Activated T-cell treated with anti-CD3 and anti-CD28 coated beads for 24 hours (primary cell): ENCODE data around the gene PAX6.

Experiments
- DNase-seq: peaks from one replicate; pipeline ENCODE4 v3.0.0-alpha.2; 2020; ENCODE audit warnings: low read depth

PAX6 gene

DNA sequence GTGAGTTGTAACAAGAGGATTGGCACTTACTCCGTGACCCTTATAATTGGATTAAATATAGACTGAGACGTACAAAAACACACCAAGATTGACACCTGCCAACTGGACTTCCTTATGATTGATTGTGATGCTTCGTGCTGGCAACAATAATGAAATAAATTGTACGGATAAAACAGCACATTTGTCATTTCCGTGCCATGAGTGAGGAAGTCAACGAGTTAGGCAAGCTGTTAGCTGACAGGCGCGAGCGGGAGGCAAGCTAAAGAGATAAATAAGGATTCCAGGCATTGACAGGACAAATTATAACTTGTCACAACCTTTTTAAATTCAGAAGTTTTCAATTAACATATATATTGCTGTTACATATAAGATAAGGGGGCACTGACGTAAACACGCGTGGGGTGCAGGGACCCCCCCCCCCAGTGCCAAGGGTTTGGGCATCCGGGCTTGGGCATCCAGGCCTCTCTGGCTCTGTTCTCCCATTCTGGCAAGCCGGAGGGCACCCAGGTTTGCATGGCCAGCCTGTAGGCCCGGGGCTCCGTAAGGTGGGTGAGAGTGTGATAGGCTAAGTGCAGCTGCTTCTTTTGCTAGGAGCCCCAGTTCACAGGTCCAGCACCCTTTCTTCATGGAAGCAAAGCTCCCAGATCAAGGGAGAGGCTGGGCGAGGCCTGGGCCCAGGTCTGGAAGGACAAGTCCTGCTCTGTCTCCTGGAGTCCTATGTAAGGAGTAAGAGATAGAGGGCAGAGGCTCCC lies 11.2 kb upstream of the PAX6 start:
- no peak for DNase-seq

DNA sequence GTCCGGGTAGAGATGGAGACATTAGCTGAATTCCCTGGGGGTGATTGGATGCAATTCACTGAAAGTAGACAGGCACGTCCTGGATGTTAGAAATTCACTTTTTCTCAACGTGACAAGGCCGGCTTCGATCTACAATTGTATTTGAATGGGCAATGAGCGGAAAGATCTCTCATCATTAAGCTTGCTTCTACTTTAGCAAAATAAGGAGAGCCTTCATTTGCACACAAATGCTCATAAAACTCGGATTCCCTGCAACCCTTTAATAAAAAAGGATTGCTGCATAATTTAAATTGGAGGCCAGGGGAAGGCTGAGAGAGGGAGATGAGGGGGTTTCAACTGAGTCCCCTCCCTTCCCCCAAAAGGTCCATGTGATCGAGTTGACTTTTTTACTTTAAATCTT lies 10.6 kb upstream of the PAX6 start:
- DNase-seq, result no peak

DNA sequence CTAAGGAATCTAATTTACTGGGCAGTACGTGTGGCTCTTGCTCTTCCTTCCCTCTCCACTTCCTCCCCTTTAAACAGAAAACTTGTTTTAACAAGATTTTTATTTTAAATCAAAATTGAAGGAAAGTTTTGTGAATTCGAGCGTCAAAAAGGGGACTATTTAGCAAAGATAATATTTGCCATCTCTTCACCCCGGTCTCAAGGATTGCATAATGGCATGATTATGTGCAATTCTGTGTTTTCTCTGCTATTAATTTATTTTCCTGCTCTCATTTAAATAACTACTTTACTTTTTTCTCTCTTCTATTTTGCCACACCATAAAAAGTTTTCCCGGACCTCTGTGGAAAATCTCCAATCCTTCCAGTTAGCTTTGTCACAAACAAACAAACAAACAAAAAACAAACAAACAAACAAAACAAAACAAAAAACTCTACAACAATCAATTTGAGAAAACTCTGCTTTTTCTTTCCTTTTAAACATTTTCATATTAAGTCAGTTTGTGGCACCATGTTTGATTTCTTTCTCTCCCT lies 10.2 kb upstream of the PAX6 start:
- no peak for DNase-seq

DNA sequence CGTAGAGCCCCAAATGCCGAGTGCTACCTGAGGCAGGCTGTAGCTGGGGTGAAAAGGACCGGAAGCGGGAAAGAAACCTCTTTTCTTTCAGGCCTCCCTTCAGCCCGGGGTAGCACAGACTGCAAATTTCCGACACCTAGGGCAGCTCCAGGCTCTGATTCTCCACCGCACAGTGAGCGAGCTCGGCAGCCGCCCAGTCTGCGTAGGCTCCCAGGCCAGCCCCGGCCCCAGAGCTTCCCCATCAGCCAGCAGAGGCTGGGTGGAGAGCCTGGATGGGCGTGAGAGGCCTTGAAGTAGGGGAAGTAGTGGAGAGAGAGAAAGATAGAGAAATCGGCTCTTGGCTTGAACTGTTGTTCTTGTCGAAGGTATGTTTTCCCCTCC lies 9.3 kb upstream of the PAX6 start:
- no peak for DNase-seq

DNA sequence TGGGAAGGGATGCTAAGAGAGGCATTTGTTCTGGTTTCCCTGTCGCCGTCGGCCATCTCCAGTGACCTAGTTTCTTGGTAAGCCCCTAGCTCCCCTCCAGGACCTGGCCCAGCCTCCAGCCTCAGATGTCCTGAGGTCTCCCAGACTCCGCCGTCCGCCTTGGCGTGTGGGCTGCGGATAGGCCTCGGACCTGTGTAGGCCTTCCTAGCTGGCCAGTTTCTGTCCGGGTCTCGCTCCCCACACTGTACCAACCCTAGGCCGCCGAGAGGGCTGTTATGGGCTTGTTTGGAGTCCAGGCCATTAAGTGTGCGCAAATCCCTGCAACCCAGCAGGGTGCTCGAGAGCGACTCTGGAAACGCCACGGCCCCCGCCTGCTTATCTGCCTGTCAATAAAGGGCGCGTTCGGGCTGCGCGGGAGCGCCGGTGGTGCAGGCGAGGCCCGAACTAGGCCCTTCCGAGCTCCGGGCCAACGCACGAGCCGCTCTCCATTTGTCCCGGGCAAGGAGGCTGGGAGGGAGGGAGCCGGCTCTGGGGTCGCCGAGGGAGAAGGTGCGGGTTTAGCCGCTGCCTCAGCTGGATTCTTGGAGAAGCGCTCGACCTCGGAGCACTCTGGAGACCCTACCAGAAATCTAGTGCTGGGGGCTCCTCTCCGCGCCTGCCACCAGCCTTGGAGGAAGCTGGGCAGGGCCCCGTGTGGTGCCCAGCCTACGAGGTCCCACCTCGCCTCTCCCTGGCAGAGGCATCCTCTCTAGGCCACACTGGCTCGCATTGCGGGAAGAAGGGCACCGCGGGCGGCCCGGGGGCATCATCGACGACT lies 8.7 kb upstream of the PAX6 start:
- no peak for DNase-seq

DNA sequence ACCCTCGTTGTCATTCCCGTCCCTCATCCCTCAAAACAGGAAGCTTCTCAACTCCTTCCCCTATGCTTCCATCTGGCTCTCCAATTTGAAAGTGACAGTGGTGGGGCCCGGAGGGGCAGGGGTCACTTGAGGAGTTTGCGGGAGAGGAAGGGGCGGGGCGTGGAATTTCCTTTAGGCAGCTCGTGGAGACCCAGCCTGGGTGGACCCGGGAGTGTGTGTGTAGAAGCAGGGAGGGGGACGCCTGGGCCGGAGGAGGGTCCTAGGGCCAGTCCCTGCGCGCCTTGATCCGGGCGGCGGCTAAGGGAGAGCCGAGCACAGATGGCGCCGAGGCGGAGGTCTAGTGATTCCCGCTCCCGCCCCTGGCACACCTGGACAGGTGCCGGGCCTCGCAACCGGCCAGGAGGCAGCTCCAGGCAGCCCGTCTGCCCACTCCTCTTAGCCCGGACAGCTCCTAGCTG lies 7.8 kb upstream of the PAX6 start:
- DNase-seq, result no peak

DNA sequence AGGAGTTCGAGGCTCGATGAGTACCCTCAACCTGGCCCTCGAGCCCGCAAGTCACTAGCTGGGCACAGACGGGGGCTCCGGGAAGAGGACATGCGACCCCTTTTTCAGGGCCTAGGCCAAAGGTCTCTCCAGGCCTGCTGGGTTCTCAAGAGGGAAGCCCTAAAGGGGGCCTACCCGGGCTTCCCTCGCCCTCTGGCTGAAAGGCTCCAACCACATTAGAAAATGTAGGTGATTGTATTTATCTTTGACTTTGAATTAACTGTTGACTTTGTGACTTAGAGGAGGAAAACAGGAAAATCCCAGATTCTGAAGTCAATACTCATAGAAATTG lies 7.3 kb upstream of the PAX6 start:
- DNase-seq, result no peak

DNA sequence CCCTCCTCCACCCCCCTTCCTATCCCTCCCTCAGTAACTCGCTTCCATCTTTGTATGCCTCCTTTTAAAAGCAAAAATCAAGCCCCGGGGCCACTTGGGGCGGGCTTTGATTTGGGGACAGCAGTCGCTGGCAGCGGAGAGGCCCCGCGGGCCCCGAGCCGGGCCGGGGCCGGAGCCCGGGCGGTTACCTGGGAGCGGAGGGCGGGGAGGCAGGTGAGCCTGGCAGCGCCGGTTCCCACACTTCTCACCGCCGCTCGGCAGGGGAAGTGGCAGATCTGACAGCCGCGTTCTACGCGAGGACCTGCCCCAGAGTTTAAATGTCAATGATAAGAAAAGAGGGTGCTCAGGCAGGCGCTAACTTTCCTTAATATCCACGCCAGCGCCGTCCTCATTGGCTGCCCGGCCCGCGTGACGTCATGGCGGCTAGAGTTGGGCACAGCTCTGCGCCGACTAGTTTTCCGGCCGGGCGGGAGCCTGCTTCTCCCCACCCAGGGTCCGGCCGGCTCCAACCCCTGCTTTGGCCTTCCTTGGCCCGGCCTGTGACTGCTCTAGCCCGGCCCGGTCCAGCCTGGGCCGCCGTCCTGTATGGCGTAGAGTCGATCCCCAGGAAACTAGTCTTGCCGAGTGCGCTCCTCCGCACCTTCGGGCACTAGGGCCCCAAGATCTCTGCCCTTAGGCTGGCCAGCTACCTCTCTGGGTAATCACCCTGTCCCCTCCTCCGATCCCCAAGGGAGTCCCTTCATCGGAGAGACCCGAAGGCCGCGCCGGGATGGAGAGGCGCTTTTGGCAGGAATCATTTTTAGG lies 6.7 kb upstream of the PAX6 start:
- DNase-seq, result no peak

DNA sequence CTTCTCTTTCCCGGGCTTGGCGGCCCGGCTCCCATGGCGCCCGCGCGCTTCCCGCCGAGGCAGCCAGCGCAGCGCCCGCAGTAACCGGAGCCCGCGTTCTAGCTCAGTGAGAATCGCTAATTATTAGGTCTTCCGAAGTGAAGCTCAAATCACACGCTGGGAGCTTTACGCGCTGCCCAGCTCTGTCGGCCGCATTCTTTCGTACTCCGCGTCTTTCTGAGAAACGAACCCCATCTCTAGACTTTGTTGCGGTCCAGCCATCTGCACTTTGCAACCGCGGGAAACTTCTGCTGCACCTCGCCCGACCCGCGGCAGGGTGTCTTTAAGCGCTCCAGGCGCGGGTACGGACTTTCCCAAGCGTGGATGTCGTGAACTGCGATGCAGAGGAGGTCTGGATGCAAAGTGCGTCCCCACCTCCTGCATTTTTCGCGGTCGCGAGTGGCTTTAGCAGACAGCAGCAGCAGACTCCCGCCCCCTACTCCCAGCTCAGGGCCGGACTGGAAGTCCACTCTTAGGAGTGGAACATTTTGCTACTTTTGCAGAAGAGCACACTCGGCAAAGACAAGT lies 6.0 kb upstream of the PAX6 start:
- no peak for DNase-seq

DNA sequence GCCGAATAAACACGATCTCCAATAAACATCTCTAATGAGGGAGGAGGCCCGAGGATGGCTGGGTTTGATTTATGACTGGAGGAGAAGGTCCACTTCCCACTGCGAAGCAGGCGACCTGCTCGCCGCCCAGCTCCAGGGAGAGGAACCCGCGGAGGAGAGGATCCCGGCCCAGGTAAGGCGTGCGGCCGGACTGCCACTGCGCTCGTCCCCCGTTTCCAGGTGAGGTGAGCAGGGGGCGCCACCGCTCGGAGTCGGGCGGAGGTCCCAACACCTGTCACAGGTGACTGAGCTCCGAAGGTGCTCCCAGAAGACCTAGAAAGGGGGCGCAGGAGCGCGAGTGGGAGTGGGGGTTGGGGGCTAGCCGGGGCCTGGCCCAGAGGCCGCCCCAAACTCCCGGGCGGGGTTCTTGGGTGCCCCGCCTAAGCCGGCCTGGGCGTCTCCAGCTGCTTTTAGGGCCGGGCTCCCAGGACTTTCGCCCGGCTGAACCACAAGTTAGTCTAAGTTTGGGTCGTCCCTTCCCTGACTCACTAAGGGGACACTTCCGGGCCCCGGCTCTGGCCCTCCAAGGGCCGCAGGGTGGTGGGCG lies 5.4 kb upstream of the PAX6 start:
- no peak for DNase-seq

DNA sequence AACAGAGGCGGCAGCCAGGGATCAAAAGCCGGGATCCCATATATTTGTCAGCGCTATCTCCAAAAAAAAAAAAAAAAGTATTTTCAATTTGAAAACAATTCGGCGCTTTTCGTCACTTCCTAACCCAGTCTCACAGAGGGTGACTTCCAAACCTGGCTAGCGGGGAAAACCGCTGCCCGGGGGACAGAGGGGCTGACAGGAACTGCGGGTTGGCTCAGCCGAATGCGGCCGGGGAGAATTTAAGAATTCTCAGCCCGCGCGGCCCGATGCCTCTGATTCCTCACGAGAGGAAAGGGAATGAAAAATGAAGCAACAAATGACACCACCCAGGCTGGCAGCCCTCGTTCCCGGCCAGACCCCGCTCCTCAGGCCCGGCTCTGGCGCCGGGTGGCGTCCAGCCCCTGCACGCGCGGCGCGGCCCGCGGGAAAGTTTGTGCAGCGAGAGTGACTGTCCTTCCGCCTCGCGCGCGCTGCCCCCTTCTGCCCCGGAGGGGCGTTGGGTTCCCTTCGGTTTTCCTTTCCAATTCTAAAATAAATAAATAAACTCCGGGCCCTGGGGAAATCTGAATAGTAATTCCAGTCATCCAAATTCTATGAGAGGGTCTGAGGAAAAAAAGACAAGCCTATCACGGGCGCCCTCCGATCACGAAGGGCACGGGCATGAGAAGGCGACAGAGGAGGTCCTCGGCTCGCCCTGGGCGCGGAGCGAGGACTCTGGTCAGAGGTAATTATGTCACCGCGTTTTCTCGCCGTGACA lies 4.8 kb upstream of the PAX6 start:
- DNase-seq, result no peak

DNA sequence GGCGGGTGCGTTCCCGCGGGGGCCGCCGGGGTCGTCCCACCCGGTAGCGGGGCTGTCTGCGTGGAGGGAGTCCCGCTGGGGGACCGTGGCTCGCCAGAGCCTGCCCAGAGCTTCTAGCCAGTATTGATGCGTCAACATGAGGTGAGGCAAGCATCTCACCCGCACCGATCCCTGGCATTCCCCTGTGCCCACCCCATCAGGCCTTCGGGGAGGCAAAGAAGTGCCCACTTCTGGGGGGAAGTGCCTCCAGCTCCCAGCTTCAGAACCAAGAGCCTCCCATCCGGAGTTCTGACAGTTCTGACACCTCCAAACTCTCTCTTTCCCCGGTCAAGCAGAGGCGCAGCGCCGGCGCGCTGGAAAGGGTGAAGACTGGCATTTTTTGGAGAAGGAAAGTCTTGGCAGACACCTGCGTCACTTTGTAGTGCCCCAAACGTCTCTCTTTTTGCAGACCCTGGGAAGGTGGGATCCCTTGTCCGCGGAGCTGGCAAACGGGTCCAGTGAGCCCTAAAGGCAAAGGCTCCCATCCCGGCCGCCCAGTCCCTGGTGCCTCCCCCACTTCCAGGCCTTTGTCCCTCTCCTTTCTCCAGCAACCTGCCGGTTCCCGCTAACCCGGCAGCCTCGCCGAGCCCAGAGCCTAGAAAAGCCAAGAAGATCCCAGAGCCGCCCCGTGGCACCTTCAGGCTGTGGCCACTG lies 3.2 kb upstream of the PAX6 start:
- no peak for DNase-seq

DNA sequence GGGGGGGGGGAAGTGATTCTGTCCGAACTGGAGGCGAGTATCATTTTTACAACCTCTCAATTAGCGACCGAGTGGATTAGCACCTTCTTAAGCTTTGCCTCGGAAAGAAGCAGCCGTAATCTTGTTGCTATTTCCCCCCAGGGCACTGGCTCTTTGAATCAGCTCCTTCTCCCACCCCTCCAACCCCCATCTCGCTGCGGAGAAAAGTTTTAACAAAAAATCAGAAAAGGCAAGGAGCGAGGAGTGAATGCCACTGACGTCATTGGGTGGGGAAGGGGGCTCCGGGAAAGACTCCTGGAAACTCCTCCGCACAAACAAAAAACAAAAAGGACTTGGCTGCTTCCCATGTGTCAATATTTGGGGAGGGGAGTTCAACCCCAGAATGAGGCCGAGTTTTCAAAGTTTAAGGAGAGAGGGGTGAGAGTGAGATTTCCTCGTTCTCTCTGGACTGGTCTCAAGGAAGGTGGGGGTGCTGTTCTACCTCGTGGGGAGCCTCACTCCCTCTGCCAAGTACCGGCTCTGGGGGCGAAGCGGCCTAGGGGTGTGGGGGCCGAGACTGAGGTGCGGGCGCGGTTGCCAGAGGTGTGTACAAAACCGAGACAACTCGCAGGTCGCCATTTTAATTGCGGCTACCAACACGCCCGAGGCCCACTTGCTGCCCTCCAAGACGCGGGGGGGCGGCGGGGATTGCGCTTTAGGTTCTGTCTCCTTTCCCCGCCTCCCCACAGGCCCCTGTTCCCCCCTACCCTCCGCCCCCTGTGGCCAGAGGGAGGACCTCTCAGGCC lies 2.5 kb upstream of the PAX6 start:
- DNase-seq, result no peak

DNA sequence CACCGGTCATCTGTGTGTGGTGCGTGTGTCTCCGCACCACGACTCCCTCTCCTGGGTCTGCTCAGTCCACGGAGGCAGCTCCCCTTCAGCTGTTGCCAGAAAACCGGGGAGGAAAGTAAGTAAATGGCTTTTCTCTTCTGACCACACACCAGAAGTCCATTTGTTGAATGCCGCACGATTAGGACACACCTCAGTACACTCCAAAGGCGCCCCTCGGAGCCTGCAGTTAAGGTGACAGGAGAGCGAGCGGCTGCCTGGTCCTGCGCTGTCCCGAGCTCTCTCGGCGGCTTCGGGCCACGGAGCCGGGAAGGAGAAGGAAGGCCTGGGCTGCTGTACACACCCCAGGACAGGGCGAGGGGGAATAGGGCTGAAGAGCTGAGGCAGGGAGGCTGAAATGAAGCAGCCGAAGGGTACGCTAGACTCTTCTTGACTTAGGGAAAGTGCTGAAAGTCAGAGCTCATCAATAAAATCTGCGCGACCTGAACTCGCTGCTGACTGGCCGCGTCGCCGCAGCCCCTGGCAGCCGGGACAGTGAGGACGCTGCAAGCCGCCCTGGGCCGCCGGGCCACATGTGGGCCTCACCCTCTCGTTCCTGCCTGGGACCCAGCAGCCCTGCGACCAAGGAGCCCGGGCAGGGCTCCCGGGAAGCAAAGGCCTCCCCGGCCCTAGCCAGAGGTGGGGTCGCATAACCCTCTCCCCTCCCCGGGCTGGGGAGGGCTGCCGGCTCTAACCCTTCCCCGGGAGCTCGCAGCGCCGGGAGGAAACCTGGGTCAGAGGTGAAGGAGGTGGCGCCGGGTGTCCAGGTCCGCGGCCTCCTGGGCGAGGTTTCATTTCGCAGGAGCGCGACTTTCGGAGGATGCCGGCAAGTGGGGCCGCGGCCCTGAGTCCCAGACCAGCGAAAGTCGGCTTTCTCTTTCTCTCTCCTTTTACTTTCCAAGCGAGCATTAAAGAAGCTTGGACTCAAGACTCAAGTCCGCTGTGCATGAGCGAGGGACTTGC lies 1.6 kb upstream of the PAX6 start:
- DNase-seq, result no peak

DNA sequence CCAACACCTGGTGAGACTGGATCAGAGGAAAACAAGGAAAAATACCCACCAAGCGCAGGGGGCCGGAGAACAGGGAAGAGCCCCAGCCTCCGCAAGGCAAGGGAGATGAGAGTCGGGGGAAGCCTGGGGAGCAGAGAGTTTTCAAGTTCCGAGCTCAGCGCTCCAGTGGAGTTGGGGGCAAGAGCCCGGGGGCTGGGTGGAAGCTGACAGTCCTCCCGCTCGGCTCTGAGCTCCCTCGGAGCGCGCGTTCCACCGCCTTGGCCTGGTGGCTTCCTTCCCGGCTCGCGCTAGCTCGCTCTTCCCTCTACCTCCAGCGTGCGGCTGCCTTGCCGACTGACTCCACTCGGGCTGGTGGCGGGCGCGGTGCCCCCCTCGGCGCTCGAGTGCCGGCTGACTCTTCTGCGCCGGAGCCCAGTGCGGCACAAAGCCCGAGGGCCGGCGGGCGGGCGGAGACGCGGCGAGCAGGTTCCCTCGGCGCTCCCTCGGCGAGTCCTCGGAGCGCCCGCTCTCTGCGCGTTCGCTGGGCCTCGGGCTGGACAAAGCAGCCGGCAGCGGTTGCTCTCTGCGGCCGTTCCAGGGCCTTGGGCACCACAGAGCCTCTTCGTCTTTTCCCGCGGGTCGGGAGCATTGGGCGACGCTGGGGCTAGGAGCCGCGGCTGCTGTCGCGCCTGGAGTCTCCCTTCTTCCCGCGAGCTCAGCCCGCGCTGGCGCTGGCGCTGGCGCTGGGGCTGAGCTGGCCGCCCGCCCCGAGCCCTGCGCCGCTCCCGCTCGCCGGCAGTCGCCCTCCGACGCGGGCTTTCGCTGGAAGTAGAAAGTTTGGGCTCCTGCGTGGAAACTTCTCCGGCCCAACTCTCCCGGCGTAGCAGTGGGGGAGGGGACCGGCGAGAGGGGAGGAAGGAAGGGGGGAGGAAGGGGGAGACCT lies 1.0 kb downstream of the PAX6 start:
- no peak for DNase-seq

DNA sequence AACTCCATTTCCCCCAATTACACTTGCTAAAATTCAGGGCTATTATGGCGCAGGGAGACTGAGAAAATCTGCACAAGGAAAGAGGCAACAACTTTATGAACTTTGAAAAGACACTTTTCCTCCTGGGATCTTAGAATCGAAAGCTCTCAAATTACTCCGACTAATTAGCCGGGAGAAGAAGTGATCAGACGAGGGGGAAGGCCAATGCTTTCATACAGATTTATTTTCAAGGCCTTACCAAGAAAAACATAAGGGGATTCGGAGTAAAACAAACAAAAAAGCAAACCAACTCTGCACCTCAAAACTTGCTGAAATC lies 1.6 kb downstream of the PAX6 start:
- no peak for DNase-seq

DNA sequence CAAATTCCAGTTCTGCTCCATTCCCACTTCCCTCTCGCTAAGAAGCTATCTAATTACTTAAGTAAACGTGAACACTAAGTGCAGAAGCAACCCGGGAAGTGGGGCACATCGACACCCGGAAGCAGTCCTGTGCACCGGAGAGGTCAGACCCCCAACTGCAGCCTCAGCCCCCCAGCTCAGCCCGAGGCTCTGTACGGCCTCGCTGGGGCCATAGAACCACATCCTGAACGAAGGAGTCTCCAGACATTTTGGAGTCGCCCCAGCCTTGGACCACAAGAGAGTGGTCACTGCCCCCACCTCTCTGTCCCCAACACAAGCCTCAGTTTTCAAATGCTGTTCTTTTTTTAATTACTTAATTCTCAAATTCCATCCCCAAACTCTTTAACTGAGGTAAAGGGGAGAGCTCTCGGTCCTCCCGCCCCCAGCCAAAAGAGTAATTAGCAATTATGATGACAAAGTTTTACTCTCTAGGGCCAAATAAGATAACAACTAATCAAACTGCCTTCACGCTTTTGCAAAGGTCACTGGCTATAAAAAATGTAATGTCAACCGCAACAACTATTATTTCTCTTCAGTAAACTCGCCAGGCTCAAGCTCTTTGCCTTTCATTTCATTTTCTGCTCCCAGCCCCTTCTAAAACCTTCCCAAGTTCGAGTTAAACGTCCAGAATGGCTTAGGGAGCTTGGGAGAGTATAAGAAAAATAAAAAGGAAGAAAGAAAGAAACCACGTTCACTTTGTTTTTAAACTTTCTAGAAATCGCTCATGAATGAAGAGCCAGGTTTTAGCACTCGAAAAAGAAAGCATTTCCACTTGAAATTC lies 2.2 kb downstream of the PAX6 start:
- no peak for DNase-seq
